ENCODE data around the gene NEUROD4. TPM values are rescaled to one million over a fixed set of nuclear protein-coding genes. Genes with fewer than 3 reads are reported as not detected.

NEUROD4 gene
- total RNA-seq, 1 donor from 2014 or later: 206 TPM

- Mint-ChIP-seq H3K4me1 (ENCODE audit: low read depth, unreplicated experiment) (peaks cover 69% of the 10 kb centered on the region), H3K4me3 (ENCODE audit: unreplicated experiment) (peak overlapping the region; percentile 58), H3K27me3 (ENCODE audit: unreplicated experiment) (peaks cover 9% of the 10 kb centered on the region), H3K27ac (ENCODE audit: unreplicated experiment) (peak overlapping the region; percentile 90), H3K36me3 (ENCODE audit: unreplicated experiment) (no peaks in the 10 kb centered on the region), H3K9me3 (ENCODE audit: unreplicated experiment) (peaks cover 16% of the 10 kb centered on the region)
- DNase-seq: peak; percentile 29
- TF ChIP-seq CTCF (IDR thresholded peaks at IDR 0.05; ENCODE audit: partially characterized antibody, unreplicated experiment): no peak
These were observed 45.8 kb downstream of the NEUROD4 start for GRCh38 chr12:55065535-55065934.

DNA sequence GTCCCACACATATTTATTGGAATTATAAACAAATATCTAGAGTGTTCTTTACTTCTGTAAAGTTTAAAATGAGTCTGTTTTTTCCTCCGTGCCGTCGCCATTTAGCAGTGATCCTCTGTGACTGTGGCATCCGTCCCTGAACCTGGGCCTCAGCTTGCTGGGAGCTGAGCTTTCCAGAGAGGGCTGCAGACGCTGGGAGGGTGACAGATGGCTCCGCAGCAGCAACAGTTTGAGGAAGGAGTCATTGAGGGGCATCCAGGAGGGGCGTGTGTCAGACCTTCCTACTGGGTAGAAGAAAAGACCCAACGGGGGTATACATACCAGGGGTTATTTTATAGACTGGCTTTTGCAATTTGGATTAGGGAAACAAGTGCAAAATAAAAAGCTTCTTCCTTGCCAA lies 47.9 kb downstream of the NEUROD4 start:
- Mint-ChIP-seq H3K4me3 (ENCODE audit: unreplicated experiment) (peak overlapping the region; percentile 84), H3K27me3 (ENCODE audit: unreplicated experiment) (peaks cover 13% of the 10 kb centered on the region), H3K27ac (ENCODE audit: unreplicated experiment) (peak overlapping the region; percentile 99), H3K9me3 (ENCODE audit: unreplicated experiment) (peaks cover 14% of the 10 kb centered on the region), H3K4me1 (ENCODE audit: low read depth, unreplicated experiment) (peaks cover 64% of the 10 kb centered on the region), H3K36me3 (ENCODE audit: unreplicated experiment) (no peaks in the 10 kb centered on the region)
- DNase-seq: peak; percentile 79
- TF ChIP-seq CTCF (IDR thresholded peaks at IDR 0.05; ENCODE audit: partially characterized antibody, unreplicated experiment): no peak

GRCh38 chr12:55068416-55069010 lies 48.7 kb downstream of the NEUROD4 start:
- peak; percentile 58 for DNase-seq
- Mint-ChIP-seq H3K27me3 (ENCODE audit: unreplicated experiment) (peaks cover 13% of the 10 kb centered on the region), H3K4me1 (ENCODE audit: low read depth, unreplicated experiment) (peaks cover 61% of the 10 kb centered on the region), H3K36me3 (ENCODE audit: unreplicated experiment) (no peaks in the 10 kb centered on the region), H3K27ac (ENCODE audit: unreplicated experiment) (peak overlapping the region; percentile 99), H3K4me3 (ENCODE audit: unreplicated experiment) (peak overlapping the region; percentile 84), H3K9me3 (ENCODE audit: unreplicated experiment) (peaks cover 14% of the 10 kb centered on the region)
- peak; percentile 92 for TF ChIP-seq CTCF (IDR thresholded peaks at IDR 0.05; ENCODE audit: partially characterized antibody, unreplicated experiment)

- H3K4me1 Mint-ChIP-seq (ENCODE audit: low read depth, unreplicated experiment): peaks cover 28% of the 10 kb centered on the region
- H3K36me3 Mint-ChIP-seq (ENCODE audit: unreplicated experiment): no peaks in the 10 kb centered on the region
- peaks cover 7% of the 10 kb centered on the region for H3K9me3 Mint-ChIP-seq (ENCODE audit: unreplicated experiment)
- no peak overlapping the region for H3K4me3 Mint-ChIP-seq (ENCODE audit: unreplicated experiment)
- peak; percentile 36 for TF ChIP-seq CTCF (IDR thresholded peaks at IDR 0.05; ENCODE audit: partially characterized antibody, unreplicated experiment)
- H3K27ac Mint-ChIP-seq (ENCODE audit: unreplicated experiment): peak overlapping the region; percentile 80
- peak; percentile 78 for DNase-seq
- peaks cover 8% of the 10 kb centered on the region for H3K27me3 Mint-ChIP-seq (ENCODE audit: unreplicated experiment)
These were observed 52.3 kb downstream of the NEUROD4 start for GRCh38 chr12:55072083-55072482.

Data from glutamatergic neuron (in vitro differentiated cells).